ENCODE measurements around the gene KIF16B. TPM values are rescaled to one million over a fixed set of nuclear protein-coding genes. Genes with fewer than 3 reads are reported as not detected.
"Not testable (repeated sequence)": the region's sequence is repeated elsewhere in the genome, so short reads cannot be mapped to it uniquely, and the experiment has no call there.

The KIF16B gene
- total RNA-seq, 4 donors from 2014 or later: 19.9 to 40.2 (median 20.5) TPM

- TF ChIP-seq CTCF (IDR thresholded peaks at IDR 0.05): no peak
- no peak for TF ChIP-seq POLR2A (IDR thresholded peaks at IDR 0.05)
- no peak for TF ChIP-seq EP300 (IDR thresholded peaks at IDR 0.05)
- no peak for DNase-seq (ENCODE audit: low spot score in 2 of 2)
- 88 to 91% methylated on average over 9 of the region's 9 CpGs for WGBS, 2 donors
- Histone ChIP-seq H3K4me1 (no peaks in the 10 kb centered on the region), H3K4me3 (no peak overlapping the region), H3K36me3 (no peaks in the 10 kb centered on the region), H3K27ac (no peak overlapping the region), H3K27me3 (no peaks in the 10 kb centered on the region), H3K9me3 (peaks cover 0 to 34% (median 2%) of the 10 kb centered on the region in 4 donors)
Observed at GRCh38 chr20:16236589-16237241, 336.5 kb downstream of the KIF16B start.

- Histone ChIP-seq H3K4me1 (no peaks in the 10 kb centered on the region), H3K27me3 (no peaks in the 10 kb centered on the region), H3K9me3 (no peaks in the 10 kb centered on the region), H3K27ac (no peak overlapping the region), H3K36me3 (no peaks in the 10 kb centered on the region), H3K4me3 (no peak overlapping the region)
- TF ChIP-seq EP300 (IDR thresholded peaks at IDR 0.05) (no peak), POLR2A (IDR thresholded peaks at IDR 0.05) (no peak), CTCF (IDR thresholded peaks at IDR 0.05) (no peak)
- no peak for DNase-seq (ENCODE audit: low spot score in 2 of 2)
Observed at GRCh38 chr20:16230402-16230801, 342.8 kb downstream of the KIF16B start.

GRCh38 chr20:16229813-16230212 lies 343.4 kb downstream of the KIF16B start:
- Histone ChIP-seq H3K36me3 (no peaks in the 10 kb centered on the region), H3K4me1 (peaks cover 0 to 3% (median 0%) of the 10 kb centered on the region in 4 donors), H3K9me3 (no peaks in the 10 kb centered on the region), H3K4me3 (no peak overlapping the region), H3K27ac (no peak overlapping the region), H3K27me3 (no peaks in the 10 kb centered on the region)
- TF ChIP-seq CTCF (IDR thresholded peaks at IDR 0.05) (no peak), POLR2A (IDR thresholded peaks at IDR 0.05) (no peak), EP300 (IDR thresholded peaks at IDR 0.05) (no peak)
- 93 to 97% methylated on average over 1 of the region's 1 CpG for WGBS, 2 donors
- DNase-seq (ENCODE audit: low spot score in 2 of 2): no peak

GRCh38 chr20:16228722-16229121 lies 344.5 kb downstream of the KIF16B start:
- 85 to 89% methylated on average over 4 of the region's 4 CpGs for WGBS, 2 donors
- H3K27ac ChIP-seq: no peak overlapping the region

GRCh38 chr20:16226961-16227360 lies 346.3 kb downstream of the KIF16B start:
- WGBS, 2 donors: no CpG with 5 or more reads among the region's 27 CpGs
- DNase-seq (ENCODE audit: low spot score in 2 of 2); H3K9me3 ChIP-seq; H3K36me3 ChIP-seq; H3K27ac ChIP-seq; H3K27me3 ChIP-seq; H3K4me3 ChIP-seq; H3K4me1 ChIP-seq: not testable (repeated sequence)

More at GRCh38 chr20:16228722-16229121, 344.5 kb downstream of the KIF16B start:
- Histone ChIP-seq H3K36me3 (no peaks in the 10 kb centered on the region), H3K9me3 (no peaks in the 10 kb centered on the region), H3K4me3 (no peak overlapping the region), H3K4me1 (peaks cover 0 to 6% (median 0%) of the 10 kb centered on the region in 4 donors), H3K27me3 (no peaks in the 10 kb centered on the region)
- TF ChIP-seq POLR2A (IDR thresholded peaks at IDR 0.05): no peak
- TF ChIP-seq EP300 (IDR thresholded peaks at IDR 0.05): no peak
- no peak for TF ChIP-seq CTCF (IDR thresholded peaks at IDR 0.05)
- no peak for DNase-seq (ENCODE audit: low spot score in 2 of 2)
